OCI-LY3 (cell line): Measurements from ENCODE around the gene CDHR2.

Source experiments
- H2AFZ ChIP-seq: fragments of 200-600, 300-600 bp; shearing (Covaris generic); 2 replicates; pipeline ENCODE4 v1.6.0; 2014; ENCODE audit warnings: antibody characterized with exemption, low read depth, low read length
- H3K27ac ChIP-seq: fragments of 200-600, 300-600 bp; sonication (generic); 2 replicates; pipeline ENCODE4 v1.5.1; 2014; ENCODE audit warnings: mild to moderate bottlenecking, low read length, moderate library complexity, mixed read lengths
- H3K27me3 ChIP-seq: fragments of 200-600, 300-600 bp; sonication (generic); 2 replicates; pipeline ENCODE4 v1.6.1; 2014; ENCODE audit warnings: low read depth, low read length, mixed read lengths
- H3K36me3 ChIP-seq: fragments of 200-600, 300-600 bp; sonication (generic); replicated peaks from 2 replicates; pipeline ENCODE3; 2014; ENCODE audit warnings: low read depth, low read length, mixed read lengths
- H3K4me1 ChIP-seq: fragments of 300-600, 200-600 bp; sonication (generic); 2 replicates; pipeline ENCODE4 v1.6.1; 2014; ENCODE audit warnings: low read length, mixed read lengths
- H3K4me2 ChIP-seq: fragments of 200-600, 300-600 bp; sonication (generic); 2 replicates; pipeline ENCODE4 v1.6.1; 2014; ENCODE audit warnings: low read length, mixed read lengths
- H3K4me3 ChIP-seq: fragments of 300-600, 200-600 bp; sonication (generic); 2 replicates; pipeline ENCODE4 v1.5.1; 2014; ENCODE audit warnings: antibody characterized with exemption, mild to moderate bottlenecking, low read length, moderate library complexity
- H3K79me2 ChIP-seq: fragments of 300-600, 200-600 bp; shearing (Covaris generic); 2 replicates; pipeline ENCODE4 v1.6.1; 2014; ENCODE audit warnings: mild to moderate bottlenecking, low read length, mixed read lengths
- H3K9ac ChIP-seq: fragments of 300-600, 200-600 bp; shearing (Covaris generic); 2 replicates; pipeline ENCODE4 v1.6.0; 2014; ENCODE audit warnings: mild to moderate bottlenecking, low read length, moderate library complexity
- H3K9me3 ChIP-seq: fragments of 200-600, 300-600 bp; shearing (Covaris generic); 2 replicates; pipeline ENCODE4 v1.6.1; 2014; ENCODE audit warnings: low read length, mixed read lengths; ENCODE audit not compliant: insufficient read depth
- H4K20me1 ChIP-seq: fragments of 200-600, 300-600 bp; sonication (generic); 2 replicates; pipeline ENCODE4 v1.6.1; 2016; ENCODE audit warnings: low read length, mixed read lengths; ENCODE audit not compliant: insufficient read depth
- EZH2phosphoT487 ChIP-seq: fragments of 200-600 bp; shearing (Covaris generic); IDR thresholded peaks from 2 replicates; pipeline ENCODE4 v1.6.1; 2018; ENCODE audit warnings: antibody characterized with exemption, mixed run types, low read depth
- TF ChIP-seq, protein P1 (sequence below): fragments of 200-600, 300-600 bp; sonication (generic); IDR thresholded peaks from 2 replicates; pipeline ENCODE4 v1.5.1; 2014; ENCODE audit warnings: antibody characterized with exemption, low read length, low read depth

Gene CDHR2

DNA sequence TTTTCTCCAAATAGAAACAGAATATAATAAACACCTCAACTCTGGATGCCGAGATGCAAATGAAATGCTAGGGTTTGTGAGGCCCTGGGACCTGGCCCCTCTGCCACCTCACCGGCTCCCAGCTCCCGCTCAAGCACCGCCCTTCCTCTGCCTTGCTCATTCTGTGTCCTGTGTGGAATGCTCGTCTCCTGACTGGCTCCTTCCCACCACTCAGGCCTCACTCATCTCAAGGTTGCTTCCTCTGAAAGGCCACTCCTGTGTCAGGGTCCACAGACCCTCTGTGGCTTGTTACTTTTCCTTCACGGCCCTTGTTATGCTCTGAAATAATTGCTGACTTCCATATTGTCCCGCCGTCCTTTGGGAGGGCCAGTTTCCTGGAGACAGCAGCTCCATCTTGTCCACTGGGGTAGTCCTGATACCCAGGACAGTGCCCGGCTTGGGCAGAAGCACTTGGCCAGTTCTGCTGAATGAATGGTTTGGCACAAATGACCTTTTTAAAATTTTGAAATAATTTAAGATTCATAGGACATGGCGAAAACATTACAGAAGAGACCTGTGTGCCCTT, 27.4 kb upstream of the CDHR2 start:
- no peaks in the 10 kb centered on the region for H3K79me2 ChIP-seq
- H2AFZ ChIP-seq, result no peak overlapping the region
- no peak for TF ChIP-seq EZH2phosphoT487
- TF ChIP-seq, protein P1, sequence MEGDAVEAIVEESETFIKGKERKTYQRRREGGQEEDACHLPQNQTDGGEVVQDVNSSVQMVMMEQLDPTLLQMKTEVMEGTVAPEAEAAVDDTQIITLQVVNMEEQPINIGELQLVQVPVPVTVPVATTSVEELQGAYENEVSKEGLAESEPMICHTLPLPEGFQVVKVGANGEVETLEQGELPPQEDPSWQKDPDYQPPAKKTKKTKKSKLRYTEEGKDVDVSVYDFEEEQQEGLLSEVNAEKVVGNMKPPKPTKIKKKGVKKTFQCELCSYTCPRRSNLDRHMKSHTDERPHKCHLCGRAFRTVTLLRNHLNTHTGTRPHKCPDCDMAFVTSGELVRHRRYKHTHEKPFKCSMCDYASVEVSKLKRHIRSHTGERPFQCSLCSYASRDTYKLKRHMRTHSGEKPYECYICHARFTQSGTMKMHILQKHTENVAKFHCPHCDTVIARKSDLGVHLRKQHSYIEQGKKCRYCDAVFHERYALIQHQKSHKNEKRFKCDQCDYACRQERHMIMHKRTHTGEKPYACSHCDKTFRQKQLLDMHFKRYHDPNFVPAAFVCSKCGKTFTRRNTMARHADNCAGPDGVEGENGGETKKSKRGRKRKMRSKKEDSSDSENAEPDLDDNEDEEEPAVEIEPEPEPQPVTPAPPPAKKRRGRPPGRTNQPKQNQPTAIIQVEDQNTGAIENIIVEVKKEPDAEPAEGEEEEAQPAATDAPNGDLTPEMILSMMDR, result no peak
- no peaks in the 10 kb centered on the region for H3K4me1 ChIP-seq
- H3K27ac ChIP-seq, result no peak overlapping the region
- H3K9ac ChIP-seq, result no peak overlapping the region
- H3K4me2 ChIP-seq, result no peak overlapping the region
- H3K36me3 ChIP-seq, result no peaks in the 10 kb centered on the region
- H4K20me1 ChIP-seq, result no peaks in the 10 kb centered on the region
- no peaks in the 10 kb centered on the region for H3K27me3 ChIP-seq
- H3K4me3 ChIP-seq, result no peak overlapping the region
- H3K9me3 ChIP-seq, result no peaks in the 10 kb centered on the region

DNA sequence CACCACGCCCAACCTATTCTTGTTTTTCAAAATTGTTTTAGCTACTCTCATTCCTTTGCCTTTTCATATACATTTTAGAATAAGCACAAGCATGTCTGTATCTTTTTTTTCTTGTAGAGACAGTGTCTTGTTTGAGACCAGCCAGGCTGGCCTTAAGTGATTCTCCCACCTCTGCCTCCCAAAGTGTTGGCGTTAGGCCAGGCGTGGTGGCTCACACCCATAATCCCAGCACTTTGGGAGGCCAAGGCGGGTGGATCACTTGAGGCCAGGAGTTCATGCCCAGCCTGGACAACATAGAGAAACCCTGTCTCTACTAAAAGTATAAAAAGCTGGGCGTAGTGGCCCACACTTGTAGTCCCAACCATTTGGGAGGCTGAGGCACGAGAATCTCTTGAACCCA, 25.0 kb upstream of the CDHR2 start:
- TF ChIP-seq, protein P1, result no peak
- TF ChIP-seq EZH2phosphoT487, result no peak
- Histone ChIP-seq H3K9me3 (no peaks in the 10 kb centered on the region), H3K36me3 (peaks cover 11% of the 10 kb centered on the region), H2AFZ (no peak overlapping the region), H3K4me3 (no peak overlapping the region), H3K4me2 (no peak overlapping the region), H3K4me1 (no peaks in the 10 kb centered on the region), H4K20me1 (no peaks in the 10 kb centered on the region), H3K79me2 (no peaks in the 10 kb centered on the region), H3K27me3 (no peaks in the 10 kb centered on the region), H3K9ac (no peak overlapping the region), H3K27ac (no peak overlapping the region)

DNA sequence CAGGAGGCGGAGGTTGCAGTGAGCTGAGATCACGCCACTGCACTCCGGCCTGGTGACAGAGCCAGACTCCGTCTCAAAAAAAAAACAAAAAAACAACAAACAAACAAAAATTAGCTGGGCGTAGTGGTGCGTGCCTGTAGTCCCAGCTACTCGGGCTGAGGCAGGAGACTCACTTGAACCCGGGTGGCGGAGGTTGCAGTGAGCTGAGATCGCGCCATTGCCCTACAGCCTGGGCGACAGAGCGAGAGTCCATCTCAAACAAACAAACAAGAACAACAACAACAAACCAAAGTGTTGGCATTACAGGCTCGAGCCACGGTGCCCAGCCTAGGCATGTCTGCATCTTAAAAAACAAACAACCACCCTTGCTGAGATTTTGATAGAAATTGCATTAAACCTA, 24.2 kb upstream of the CDHR2 start:
- Histone ChIP-seq H3K4me3 (no peak overlapping the region), H3K4me2 (no peak overlapping the region), H4K20me1 (no peaks in the 10 kb centered on the region), H3K4me1 (no peaks in the 10 kb centered on the region), H3K36me3 (peaks cover 16% of the 10 kb centered on the region), H3K79me2 (no peaks in the 10 kb centered on the region), H3K27ac (no peak overlapping the region), H3K9ac (no peak overlapping the region), H2AFZ (no peak overlapping the region), H3K27me3 (no peaks in the 10 kb centered on the region), H3K9me3 (no peaks in the 10 kb centered on the region)
- TF ChIP-seq, protein P1, result no peak
- TF ChIP-seq EZH2phosphoT487, result no peak

DNA sequence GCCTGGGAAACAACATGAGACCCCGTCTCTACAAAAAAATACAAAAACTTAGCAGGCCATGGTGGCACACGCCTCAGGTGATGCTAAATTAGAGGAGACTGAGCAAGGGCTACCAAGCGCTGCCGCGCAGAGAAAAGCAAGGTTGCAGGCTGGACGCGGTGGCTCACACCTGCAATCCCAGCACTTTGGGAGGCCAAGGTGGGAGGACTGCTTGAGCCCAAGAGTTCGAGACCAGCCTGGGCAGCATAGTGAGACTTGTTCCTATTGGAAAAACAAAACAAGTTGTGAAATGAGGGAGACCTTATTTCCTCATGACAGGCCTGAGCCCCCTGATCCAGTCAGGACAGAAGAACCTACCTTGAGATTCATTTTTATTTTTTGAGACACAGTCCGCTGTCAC, 23.5 kb upstream of the CDHR2 start:
- TF ChIP-seq EZH2phosphoT487, result no peak
- TF ChIP-seq, protein P1, result no peak
- H3K27ac ChIP-seq, result no peak overlapping the region
- no peak overlapping the region for H3K4me3 ChIP-seq
- H3K4me1 ChIP-seq, result no peaks in the 10 kb centered on the region
- no peaks in the 10 kb centered on the region for H3K27me3 ChIP-seq
- H2AFZ ChIP-seq, result no peak overlapping the region
- H3K4me2 ChIP-seq, result no peak overlapping the region
- H3K9ac ChIP-seq, result no peak overlapping the region
- H4K20me1 ChIP-seq, result no peaks in the 10 kb centered on the region
- no peaks in the 10 kb centered on the region for H3K9me3 ChIP-seq
- H3K79me2 ChIP-seq, result no peaks in the 10 kb centered on the region
- peaks cover 16% of the 10 kb centered on the region for H3K36me3 ChIP-seq
